ENCODE results near the gene KIF1A.
"Not testable (repeated sequence)": the region's sequence is repeated elsewhere in the genome, so short reads cannot be mapped to it uniquely, and the experiment has no call there.

Gene KIF1A

DNA sequence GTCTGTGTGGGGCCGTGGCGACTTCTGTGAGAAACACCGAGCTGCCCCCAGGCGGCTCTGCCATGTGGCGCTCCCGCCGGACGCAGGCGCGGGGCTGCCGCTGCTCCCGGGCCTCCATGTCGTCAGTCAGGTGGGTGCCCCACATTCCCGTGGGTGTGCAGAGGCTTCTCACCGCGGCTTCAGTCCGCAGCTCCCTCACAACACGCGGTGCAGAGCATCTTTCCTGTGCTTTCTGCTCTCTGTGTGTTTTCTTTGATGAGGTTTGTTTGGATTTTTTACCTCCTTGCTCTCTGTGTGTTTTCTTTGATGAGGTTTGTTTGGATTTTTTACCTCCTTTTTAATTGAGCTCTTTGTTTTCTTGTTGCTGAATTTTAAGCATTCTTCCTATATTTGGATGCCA is 115.4 kb downstream of the KIF1A start:
- no peak overlapping the region for H3K27ac ChIP-seq (ENCODE audit: low read depth, low read length)
- peaks cover 8 to 34% (median 31%) of the 10 kb centered on the region in 5 donors for H3K27me3 ChIP-seq (ENCODE audit: control insufficient read depth in 5 of 5, insufficient read depth in 4 of 5, low read length in 5 of 5)
- no peaks in the 10 kb centered on the region for H3K9me3 ChIP-seq (ENCODE audit: control insufficient read depth in 5 of 5, low read length in 5 of 5)
- H3K4me1 ChIP-seq (ENCODE audit: control insufficient read depth in 5 of 5, insufficient read depth in 5 of 5, low read length in 5 of 5): peaks cover 0 to 7% (median 0%) of the 10 kb centered on the region in 5 donors
- H3K36me3 ChIP-seq (ENCODE audit: control insufficient read depth in 5 of 5, insufficient read depth in 5 of 5, low read length in 5 of 5): no peaks in the 10 kb centered on the region
- H3K4me3 ChIP-seq (ENCODE audit: low read depth in 1 of 5, low read length in 5 of 5): no peak overlapping the region
- H3K9ac ChIP-seq (ENCODE audit: low read length in 5 of 5): no peak overlapping the region

DNA sequence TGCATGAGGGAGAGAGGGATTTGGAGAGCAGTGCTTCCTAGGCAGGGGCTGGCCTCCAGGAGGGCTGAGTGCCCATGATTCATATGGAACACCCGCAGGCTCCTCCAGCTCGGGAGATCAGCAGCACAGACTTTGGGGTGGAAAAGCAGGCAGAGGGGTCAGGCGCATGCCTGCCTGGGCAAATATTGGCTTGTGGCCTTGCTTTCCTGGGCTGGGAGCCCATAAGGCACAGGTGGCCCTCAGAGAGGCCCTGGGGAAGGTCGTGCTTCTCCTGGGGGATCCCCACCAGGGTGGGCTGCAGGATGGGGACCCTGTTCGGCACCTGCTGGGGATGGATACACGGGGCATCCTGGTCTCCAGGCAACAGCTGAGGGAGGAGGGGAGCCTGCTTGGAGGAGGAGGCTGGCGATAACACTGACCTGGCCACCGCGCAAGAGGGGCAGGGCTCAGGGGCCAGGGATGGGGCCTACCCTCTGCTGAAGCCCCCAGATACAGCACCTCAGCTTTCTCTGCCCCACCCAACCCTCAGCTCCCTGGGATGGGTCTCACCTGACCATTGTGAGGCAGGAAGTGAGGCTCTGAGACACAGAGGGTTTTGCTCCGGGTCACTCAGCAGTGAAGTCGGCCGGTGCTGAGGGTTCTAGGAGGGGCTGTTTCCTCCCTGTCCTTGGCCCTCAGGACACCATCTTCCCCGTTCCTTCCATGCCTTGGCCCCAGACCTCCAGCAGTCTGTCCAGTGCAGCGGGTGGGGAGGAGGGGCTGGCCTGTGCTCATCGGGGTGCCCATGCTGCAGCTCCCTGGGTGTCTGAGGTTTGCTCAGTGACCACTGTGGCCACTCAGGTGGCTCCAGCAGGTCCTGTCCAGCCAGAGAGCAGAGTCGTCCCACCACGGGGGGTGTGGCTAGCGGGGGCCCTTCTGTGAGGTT is 116.3 kb downstream of the KIF1A start:
- no peaks in the 10 kb centered on the region for H3K36me3 ChIP-seq (ENCODE audit: control insufficient read depth in 5 of 5, insufficient read depth in 5 of 5, low read length in 5 of 5)
- H3K27me3 ChIP-seq (ENCODE audit: control insufficient read depth in 5 of 5, insufficient read depth in 4 of 5, low read length in 5 of 5): peaks cover 8 to 34% (median 28%) of the 10 kb centered on the region in 5 donors
- H3K9me3 ChIP-seq (ENCODE audit: control insufficient read depth in 5 of 5, low read length in 5 of 5): no peaks in the 10 kb centered on the region
- H3K4me1 ChIP-seq (ENCODE audit: control insufficient read depth in 5 of 5, insufficient read depth in 5 of 5, low read length in 5 of 5): peaks cover 0 to 7% (median 0%) of the 10 kb centered on the region in 5 donors
- H3K27ac ChIP-seq (ENCODE audit: low read depth, low read length): no peak overlapping the region
- H3K4me3 ChIP-seq (ENCODE audit: low read depth in 1 of 5, low read length in 5 of 5): no peak overlapping the region
- no peak overlapping the region for H3K9ac ChIP-seq (ENCODE audit: low read length in 5 of 5)

DNA sequence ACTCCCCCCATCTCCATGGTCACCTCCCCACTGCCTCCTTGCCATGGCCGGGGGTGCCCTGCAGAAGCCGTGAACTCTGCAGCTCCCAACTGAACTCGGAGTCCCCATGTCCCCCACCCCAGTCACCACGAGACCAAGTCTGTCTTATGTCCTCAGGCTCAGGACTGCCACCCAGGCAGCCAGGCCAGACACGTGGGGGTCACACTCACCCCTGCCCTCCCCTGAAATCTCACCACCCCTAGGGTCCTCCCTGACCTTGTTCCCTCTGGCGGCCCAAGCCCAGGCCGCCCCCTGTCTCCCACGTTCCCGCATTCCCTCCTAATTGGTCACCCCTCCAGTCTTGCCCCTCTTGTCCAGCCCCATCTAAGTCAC is 117.4 kb downstream of the KIF1A start:
- no peak overlapping the region for H3K27ac ChIP-seq (ENCODE audit: low read depth, low read length)
- H3K4me1 ChIP-seq (ENCODE audit: control insufficient read depth in 5 of 5, insufficient read depth in 5 of 5, low read length in 5 of 5): peaks cover 0 to 7% (median 0%) of the 10 kb centered on the region in 5 donors
- H3K27me3 ChIP-seq (ENCODE audit: control insufficient read depth in 5 of 5, insufficient read depth in 4 of 5, low read length in 5 of 5): peaks cover 8 to 30% (median 25%) of the 10 kb centered on the region in 5 donors
- H3K4me3 ChIP-seq (ENCODE audit: low read depth in 1 of 5, low read length in 5 of 5): no peak overlapping the region
- H3K36me3 ChIP-seq (ENCODE audit: control insufficient read depth in 5 of 5, insufficient read depth in 5 of 5, low read length in 5 of 5): no peaks in the 10 kb centered on the region
- H3K9me3 ChIP-seq (ENCODE audit: control insufficient read depth in 5 of 5, low read length in 5 of 5): no peaks in the 10 kb centered on the region
- H3K9ac ChIP-seq (ENCODE audit: low read length in 5 of 5): no peak overlapping the region

DNA sequence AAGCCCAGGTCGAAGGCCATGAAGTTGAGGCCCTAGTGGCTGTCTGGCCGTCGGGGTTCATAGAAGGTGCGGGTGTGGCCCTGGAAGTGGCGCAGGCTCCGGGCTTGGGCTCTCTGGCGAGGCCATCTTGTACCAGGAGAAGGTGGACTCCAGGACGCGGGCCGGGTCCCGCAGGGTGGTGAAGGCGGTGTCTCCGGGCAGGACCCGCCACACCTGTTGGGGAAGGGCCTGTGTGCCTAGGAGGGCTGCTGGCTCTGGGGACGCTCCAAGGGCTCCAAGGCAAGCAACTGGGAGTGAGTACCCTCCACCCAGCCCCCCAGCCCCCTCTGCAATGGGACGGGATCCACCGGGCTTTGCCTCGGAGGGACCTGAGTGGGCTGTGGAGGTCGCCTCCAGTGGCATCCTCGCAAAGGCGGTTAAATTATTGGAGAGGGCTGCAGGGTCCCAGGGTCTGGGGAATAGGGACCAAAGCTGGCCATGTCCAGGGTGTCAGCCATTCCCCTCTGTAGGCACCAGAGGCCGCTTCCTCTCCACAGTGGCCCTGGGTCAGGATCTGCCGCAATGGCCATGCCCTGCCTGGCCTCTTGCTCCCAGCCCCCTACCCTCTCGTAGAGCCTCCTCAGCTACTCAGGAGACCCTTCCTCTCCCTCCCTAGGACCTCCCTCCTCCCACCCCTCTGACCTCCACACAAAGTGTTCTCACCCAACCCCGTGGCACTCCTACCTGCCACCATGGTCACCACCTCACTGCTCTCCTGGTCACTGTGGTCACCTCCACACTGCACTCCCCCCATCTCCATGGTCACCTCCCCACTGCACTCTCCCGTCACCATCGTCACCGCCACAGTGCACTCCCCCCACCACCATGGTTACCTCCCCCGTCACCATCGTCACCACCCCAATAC is 118.0 kb downstream of the KIF1A start:
- no peak overlapping the region for H3K9ac ChIP-seq (ENCODE audit: low read length in 5 of 5)
- peaks cover 0 to 7% (median 0%) of the 10 kb centered on the region in 5 donors for H3K4me1 ChIP-seq (ENCODE audit: control insufficient read depth in 5 of 5, insufficient read depth in 5 of 5, low read length in 5 of 5)
- no peaks in the 10 kb centered on the region for H3K9me3 ChIP-seq (ENCODE audit: control insufficient read depth in 5 of 5, low read length in 5 of 5)
- no peaks in the 10 kb centered on the region for H3K36me3 ChIP-seq (ENCODE audit: control insufficient read depth in 5 of 5, insufficient read depth in 5 of 5, low read length in 5 of 5)
- H3K27ac ChIP-seq (ENCODE audit: low read depth, low read length): no peak overlapping the region
- peaks cover 8 to 30% (median 25%) of the 10 kb centered on the region in 5 donors for H3K27me3 ChIP-seq (ENCODE audit: control insufficient read depth in 5 of 5, insufficient read depth in 4 of 5, low read length in 5 of 5)
- no peak overlapping the region for H3K4me3 ChIP-seq (ENCODE audit: low read depth in 1 of 5, low read length in 5 of 5)

DNA sequence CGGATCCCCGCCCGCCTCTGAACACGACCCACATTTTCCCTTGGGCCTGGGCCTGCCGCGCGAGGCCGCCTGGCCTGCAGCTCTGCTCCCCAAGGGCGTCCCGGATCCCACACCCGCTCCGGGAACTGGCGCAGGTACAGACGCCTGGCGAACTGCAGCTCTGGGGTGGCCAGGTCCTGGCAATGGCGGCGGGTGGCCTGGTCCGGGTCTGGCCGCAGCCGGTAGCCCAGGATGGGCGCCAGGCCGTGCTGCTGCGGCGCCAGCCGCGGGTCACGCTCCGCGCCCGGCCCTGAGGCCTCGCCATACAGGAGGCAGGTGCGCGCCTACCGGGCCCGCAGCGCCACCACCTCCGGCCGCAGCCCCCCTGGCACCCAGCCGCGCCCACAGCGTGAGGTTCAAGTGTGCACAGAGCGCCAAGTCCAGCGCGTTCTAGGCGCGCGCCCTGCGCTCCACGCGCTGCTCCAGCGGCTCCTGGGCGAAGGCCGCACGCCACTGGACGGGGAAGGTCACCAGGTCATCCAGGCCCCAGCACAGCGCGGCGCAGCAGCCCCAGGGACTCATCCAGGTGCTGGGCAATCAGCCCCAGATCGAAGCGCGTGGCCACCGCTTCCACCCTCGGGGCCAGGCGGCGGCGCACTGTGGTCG is 118.8 kb downstream of the KIF1A start:
- Histone ChIP-seq H3K4me1 (ENCODE audit: control insufficient read depth in 5 of 5, insufficient read depth in 5 of 5, low read length in 5 of 5) (peaks cover 0 to 7% (median 0%) of the 10 kb centered on the region in 5 donors), H3K36me3 (ENCODE audit: control insufficient read depth in 5 of 5, insufficient read depth in 5 of 5, low read length in 5 of 5) (no peaks in the 10 kb centered on the region), H3K27ac (ENCODE audit: low read depth, low read length) (no peak overlapping the region), H3K4me3 (ENCODE audit: low read depth in 1 of 5, low read length in 5 of 5) (no peak overlapping the region), H3K9me3 (ENCODE audit: control insufficient read depth in 5 of 5, low read length in 5 of 5) (no peaks in the 10 kb centered on the region), H3K9ac (ENCODE audit: low read length in 5 of 5) (no peak overlapping the region), H3K27me3 (ENCODE audit: control insufficient read depth in 5 of 5, insufficient read depth in 4 of 5, low read length in 5 of 5) (peaks cover 8 to 30% (median 25%) of the 10 kb centered on the region in 5 donors)

DNA sequence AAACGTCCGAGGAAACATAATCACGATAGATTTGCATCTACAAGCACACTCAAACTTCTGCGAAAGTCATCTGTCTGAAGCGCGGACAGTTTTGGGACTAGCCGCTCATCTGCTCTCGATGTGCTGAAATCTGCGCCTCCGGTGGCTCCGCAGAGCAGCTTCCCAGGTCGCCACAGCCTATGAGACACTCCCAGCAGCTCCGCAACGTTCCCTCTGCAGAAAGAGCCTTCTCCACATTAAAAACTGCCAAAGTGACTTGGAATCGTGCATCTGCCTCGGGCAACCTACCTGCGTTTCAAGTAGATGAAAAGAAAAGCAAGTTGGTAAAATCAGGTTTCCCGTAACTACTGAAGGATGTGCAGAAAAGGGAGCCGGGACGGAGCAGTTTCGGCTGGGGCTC is 119.4 kb downstream of the KIF1A start:
- not testable (repeated sequence) for H3K9ac ChIP-seq (ENCODE audit: low read length in 5 of 5); H3K4me3 ChIP-seq (ENCODE audit: low read depth in 1 of 5, low read length in 5 of 5); H3K36me3 ChIP-seq (ENCODE audit: control insufficient read depth in 5 of 5, insufficient read depth in 5 of 5, low read length in 5 of 5); H3K4me1 ChIP-seq (ENCODE audit: control insufficient read depth in 5 of 5, insufficient read depth in 5 of 5, low read length in 5 of 5); H3K27ac ChIP-seq (ENCODE audit: low read depth, low read length); H3K9me3 ChIP-seq (ENCODE audit: control insufficient read depth in 5 of 5, low read length in 5 of 5)
- peaks cover 8 to 30% (median 25%) of the 10 kb centered on the region in 5 donors for H3K27me3 ChIP-seq (ENCODE audit: control insufficient read depth in 5 of 5, insufficient read depth in 4 of 5, low read length in 5 of 5)

DNA sequence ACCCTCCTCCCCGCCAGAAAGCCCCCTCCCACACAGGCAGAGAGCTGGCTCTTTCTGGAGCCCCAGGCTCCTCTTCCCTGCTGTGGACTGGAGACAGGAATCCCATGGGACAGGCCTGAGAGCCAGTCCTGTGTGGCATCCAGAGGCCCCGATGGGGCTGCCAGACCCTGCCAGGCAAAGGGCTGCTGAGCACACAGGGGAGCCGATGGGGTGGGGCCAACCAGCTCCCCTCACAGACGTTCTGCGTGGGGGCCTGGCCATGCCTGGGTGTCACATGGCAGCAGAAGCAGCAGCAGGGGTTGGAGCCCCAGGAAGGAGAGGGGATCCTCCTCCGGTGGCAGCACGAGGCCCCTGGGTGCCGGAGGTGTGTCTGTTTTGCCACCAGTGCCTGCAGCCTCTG is 120.2 kb downstream of the KIF1A start:
- not testable (repeated sequence) for H3K9me3 ChIP-seq (ENCODE audit: control insufficient read depth in 5 of 5, low read length in 5 of 5); H3K27ac ChIP-seq (ENCODE audit: low read depth, low read length); H3K4me3 ChIP-seq (ENCODE audit: low read depth in 1 of 5, low read length in 5 of 5); H3K9ac ChIP-seq (ENCODE audit: low read length in 5 of 5); H3K36me3 ChIP-seq (ENCODE audit: control insufficient read depth in 5 of 5, insufficient read depth in 5 of 5, low read length in 5 of 5); H3K4me1 ChIP-seq (ENCODE audit: control insufficient read depth in 5 of 5, insufficient read depth in 5 of 5, low read length in 5 of 5)
- H3K27me3 ChIP-seq (ENCODE audit: control insufficient read depth in 5 of 5, insufficient read depth in 4 of 5, low read length in 5 of 5): peaks cover 5 to 30% (median 24%) of the 10 kb centered on the region in 5 donors

DNA sequence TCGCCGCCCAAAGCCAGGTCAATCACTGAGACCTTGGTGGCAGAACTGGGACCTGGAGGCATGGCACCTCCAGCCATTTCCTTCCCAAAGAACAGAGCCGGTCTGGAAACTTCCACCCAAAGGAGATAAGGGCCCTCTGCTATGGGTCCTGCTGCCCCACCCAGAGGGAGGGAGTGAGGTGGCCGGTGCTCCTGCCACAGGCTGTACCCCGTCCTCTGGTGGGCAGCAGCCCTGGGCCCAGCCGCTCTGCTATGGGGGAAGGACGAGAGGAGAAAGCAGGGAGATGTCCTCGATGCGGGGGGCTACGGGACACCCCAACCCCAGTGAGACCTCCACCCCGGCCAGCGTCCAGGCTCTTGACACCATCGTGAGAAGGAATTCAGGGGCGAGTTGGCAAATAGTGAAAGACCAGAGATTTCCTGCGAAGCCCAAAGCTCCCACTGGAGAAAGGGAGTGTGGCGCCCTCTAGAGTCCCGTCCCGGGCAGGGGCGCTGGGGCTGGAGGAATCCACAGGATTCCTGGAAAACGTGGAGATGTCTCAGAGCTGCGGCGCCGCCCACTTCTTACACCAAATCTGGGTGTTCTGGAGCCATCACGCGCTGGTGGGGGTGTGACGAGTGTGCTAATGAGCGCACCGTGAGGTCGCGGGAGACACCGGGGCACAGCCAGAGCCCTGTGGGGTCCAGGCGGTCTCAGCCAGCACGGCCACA is 121.0 kb downstream of the KIF1A start:
- peaks cover 5 to 29% (median 22%) of the 10 kb centered on the region in 5 donors for H3K27me3 ChIP-seq (ENCODE audit: control insufficient read depth in 5 of 5, insufficient read depth in 4 of 5, low read length in 5 of 5)
- not testable (repeated sequence) for H3K36me3 ChIP-seq (ENCODE audit: control insufficient read depth in 5 of 5, insufficient read depth in 5 of 5, low read length in 5 of 5); H3K9me3 ChIP-seq (ENCODE audit: control insufficient read depth in 5 of 5, low read length in 5 of 5); H3K4me1 ChIP-seq (ENCODE audit: control insufficient read depth in 5 of 5, insufficient read depth in 5 of 5, low read length in 5 of 5); H3K9ac ChIP-seq (ENCODE audit: low read length in 5 of 5); H3K27ac ChIP-seq (ENCODE audit: low read depth, low read length); H3K4me3 ChIP-seq (ENCODE audit: low read depth in 1 of 5, low read length in 5 of 5)

DNA sequence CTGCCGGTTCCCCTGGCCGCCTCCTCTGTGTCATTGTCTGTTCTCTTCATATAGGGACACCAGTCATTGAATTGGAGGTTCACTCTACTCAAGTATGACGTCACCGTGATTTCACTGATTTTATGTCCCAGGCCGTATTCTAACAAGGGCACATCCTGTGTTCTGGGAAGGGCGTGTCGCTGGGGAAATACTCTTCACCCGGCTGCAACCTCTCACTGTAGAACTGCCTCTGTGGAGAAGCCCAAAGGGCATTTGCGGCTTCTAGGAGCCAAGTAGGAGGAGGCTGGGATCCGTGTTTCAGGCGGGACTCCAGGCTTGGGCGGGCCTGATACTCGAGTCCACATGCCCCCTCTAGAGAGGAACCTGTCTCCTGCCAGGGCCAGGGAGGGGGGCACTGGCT is 123.5 kb downstream of the KIF1A start:
- H3K9ac ChIP-seq (ENCODE audit: low read length in 5 of 5); H3K27me3 ChIP-seq (ENCODE audit: control insufficient read depth in 5 of 5, insufficient read depth in 4 of 5, low read length in 5 of 5); H3K4me1 ChIP-seq (ENCODE audit: control insufficient read depth in 5 of 5, insufficient read depth in 5 of 5, low read length in 5 of 5); H3K36me3 ChIP-seq (ENCODE audit: control insufficient read depth in 5 of 5, insufficient read depth in 5 of 5, low read length in 5 of 5); H3K27ac ChIP-seq (ENCODE audit: low read depth, low read length); H3K9me3 ChIP-seq (ENCODE audit: control insufficient read depth in 5 of 5, low read length in 5 of 5); H3K4me3 ChIP-seq (ENCODE audit: low read depth in 1 of 5, low read length in 5 of 5): not testable (repeated sequence)

All from subcutaneous abdominal adipose tissue (tissue), 5 donors.